Mesendoderm (in vitro differentiated cells): ENCODE data around the gene BMP8B.

ENCODE experiments used
- DNase-seq: peaks from one replicate; pipeline ENCODE4 v3.0.0; 2013
- H2AK5ac ChIP-seq: 2 replicates; pipeline ENCODE4 v1.6.1; 2013; ENCODE audit warnings: low read length, inconsistent platforms
- H2BK120ac ChIP-seq: 2 replicates; pipeline ENCODE4 v1.6.1; 2013; ENCODE audit warnings: low read depth, mild to moderate bottlenecking, low read length, moderate library complexity, mixed read lengths
- H2BK15ac ChIP-seq: replicated peaks from 2 replicates; pipeline ENCODE4 v1.6.1; 2013; ENCODE audit warnings: low read depth, mild to moderate bottlenecking, moderate library complexity
- H2BK5ac ChIP-seq: 2 replicates; pipeline ENCODE4 v1.6.1; 2013; ENCODE audit warnings: low read length, inconsistent platforms
- H3K18ac ChIP-seq: 2 replicates; pipeline ENCODE4 v1.6.1; 2013; ENCODE audit warnings: mild to moderate bottlenecking, low read length, mixed read lengths
- H3K23ac ChIP-seq: one replicate; pipeline ENCODE4 v1.6.1; 2013; ENCODE audit warnings: low read length
- H3K27ac ChIP-seq: 2 replicates; pipeline ENCODE4 v1.5.1; 2013; ENCODE audit warnings: low read depth, mild to moderate bottlenecking, inconsistent platforms, low read length, moderate library complexity
- H3K27me3 ChIP-seq: 2 replicates; pipeline ENCODE4 v1.6.1; 2013; ENCODE audit warnings: low read length, control low read depth, mild to moderate bottlenecking, inconsistent platforms; ENCODE audit not compliant: insufficient read depth, poor library complexity
- H3K36me3 ChIP-seq: 2 replicates; pipeline ENCODE4 v1.6.1; 2013; ENCODE audit warnings: low read length, inconsistent platforms; ENCODE audit not compliant: control insufficient read depth, insufficient read depth
- H3K4ac ChIP-seq: one replicate; pipeline ENCODE4 v1.6.1; 2013; ENCODE audit warnings: low read depth, mild to moderate bottlenecking, low read length, moderate library complexity
- H3K4me1 ChIP-seq: 2 replicates; pipeline ENCODE4 v1.6.1; 2013; ENCODE audit warnings: low read depth, low read length, inconsistent platforms; ENCODE audit not compliant: control insufficient read depth
- H3K4me2 ChIP-seq: 2 replicates; pipeline ENCODE4 v1.6.1; 2013; ENCODE audit warnings: low read length
- H3K4me3 ChIP-seq: 2 replicates; pipeline ENCODE4 v1.5.1; 2013; ENCODE audit warnings: mild to moderate bottlenecking, low read length
- H3K56ac ChIP-seq: one replicate; pipeline ENCODE4 v1.6.1; 2013; ENCODE audit warnings: low read length
- H3K79me1 ChIP-seq: 2 replicates; pipeline ENCODE4 v1.6.1; 2013; ENCODE audit warnings: low read length, inconsistent platforms
- H3K79me2 ChIP-seq: 2 replicates; pipeline ENCODE4 v1.6.1; 2013; ENCODE audit warnings: mild to moderate bottlenecking, low read length; ENCODE audit not compliant: control insufficient read depth, insufficient read depth
- H3K9ac ChIP-seq: 2 replicates; pipeline ENCODE4 v1.6.1; 2013; ENCODE audit warnings: low read length, inconsistent platforms
- H4K5ac ChIP-seq: one replicate; pipeline ENCODE4 v1.6.1; 2013; ENCODE audit warnings: low read length
- H4K8ac ChIP-seq: one replicate; pipeline ENCODE4 v1.6.1; 2013; ENCODE audit warnings: low read depth, mild to moderate bottlenecking, control low read depth, low read length, moderate library complexity
- WGBS: extraction: QIAGEN DNeasy Blood & Tissue Kit; methylation state at CpG from one replicate; pipeline ENCODE4 v1.1.7; 2013; ENCODE audit warnings: low lambda C conversion rate, missing lambda C conversion rate; ENCODE audit not compliant: insufficient coverage; ENCODE audit errors: extremely low coverage; 5-methylcytosine and 5-hydroxymethylcytosine counted together

BMP8B gene

GRCh38 chr1:39761016-39761415 lies 27.6 kb downstream of the BMP8B start:
- H3K4me3 ChIP-seq = no peak overlapping the region
- no peak overlapping the region for H3K56ac ChIP-seq
- no peaks in the 10 kb centered on the region for H3K4me1 ChIP-seq
- no CpG with 5 or more reads among the region's 9 CpGs for WGBS
- H3K4me2 ChIP-seq = no peak overlapping the region
- no peak overlapping the region for H3K23ac ChIP-seq
- H2BK120ac ChIP-seq = no peak overlapping the region
- H3K4ac ChIP-seq = no peak overlapping the region
- H4K5ac ChIP-seq = no peak overlapping the region
- no peaks in the 10 kb centered on the region for H3K36me3 ChIP-seq
- no peak overlapping the region for H4K8ac ChIP-seq
- H2BK15ac ChIP-seq = no peak overlapping the region
- no peak overlapping the region for H2AK5ac ChIP-seq
- DNase-seq = no peak
- H2BK5ac ChIP-seq = no peak overlapping the region
- no peaks in the 10 kb centered on the region for H3K79me1 ChIP-seq
- H3K27ac ChIP-seq = no peak overlapping the region
- no peak overlapping the region for H3K18ac ChIP-seq
- no peak overlapping the region for H3K9ac ChIP-seq
- no peaks in the 10 kb centered on the region for H3K79me2 ChIP-seq
- H3K27me3 ChIP-seq = no peaks in the 10 kb centered on the region

DNA sequence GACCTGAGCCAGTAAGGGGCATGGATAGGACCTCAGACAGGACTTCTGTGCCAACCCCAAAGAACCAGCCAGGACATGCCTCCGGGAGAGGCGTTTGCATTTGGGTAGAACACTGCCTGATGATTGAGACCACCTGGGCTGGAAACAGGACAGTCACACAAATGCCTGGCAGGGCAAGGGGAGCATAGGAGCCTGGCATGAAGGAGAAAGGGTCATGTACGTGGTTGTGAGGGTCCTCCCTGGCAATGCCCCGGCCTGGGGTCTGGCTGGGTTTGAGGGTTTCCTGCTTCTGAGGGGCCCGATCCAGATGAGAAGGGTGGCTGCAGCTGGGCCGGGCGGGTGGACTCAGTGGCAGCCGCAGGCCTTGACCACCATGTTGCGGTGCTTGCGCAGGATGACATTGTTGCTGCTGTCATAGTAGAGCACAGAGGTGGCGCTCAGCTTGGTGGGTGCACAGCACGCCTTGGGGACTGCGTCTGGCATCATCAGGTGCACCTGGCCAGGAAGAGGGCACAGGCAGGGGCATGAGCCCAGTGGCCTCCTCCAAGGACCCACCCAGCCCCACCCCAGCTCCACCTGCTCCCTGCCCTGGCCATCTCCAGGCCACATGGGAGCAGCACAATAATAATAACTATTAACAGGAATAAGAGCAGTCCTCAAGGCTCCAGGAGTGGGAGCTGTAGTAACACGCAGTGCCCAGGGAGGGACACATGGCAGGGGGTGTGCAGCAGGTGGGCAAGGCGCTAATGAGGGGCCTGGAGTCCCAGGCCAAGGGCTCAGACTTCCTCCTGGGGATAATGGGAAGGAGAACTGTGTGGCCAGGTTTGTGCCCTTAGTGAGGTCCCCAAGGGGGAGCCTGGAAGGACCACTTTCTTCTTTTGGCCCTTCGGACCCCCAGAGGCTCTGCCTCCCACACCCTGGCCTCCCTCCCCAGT lies 28.3 kb downstream of the BMP8B start:
- H3K4me1 ChIP-seq = no peaks in the 10 kb centered on the region
- H3K18ac ChIP-seq = no peak overlapping the region
- H3K27ac ChIP-seq = no peak overlapping the region
- no peaks in the 10 kb centered on the region for H3K79me2 ChIP-seq
- no peak overlapping the region for H3K56ac ChIP-seq
- no peak overlapping the region for H2BK5ac ChIP-seq
- H2BK15ac ChIP-seq = no peak overlapping the region
- H3K4me3 ChIP-seq = no peak overlapping the region
- no peak overlapping the region for H4K8ac ChIP-seq
- H2BK120ac ChIP-seq = no peak overlapping the region
- H2AK5ac ChIP-seq = no peak overlapping the region
- no peak overlapping the region for H3K23ac ChIP-seq
- H3K79me1 ChIP-seq = no peaks in the 10 kb centered on the region
- no peaks in the 10 kb centered on the region for H3K27me3 ChIP-seq
- no peak for DNase-seq
- no peak overlapping the region for H3K9ac ChIP-seq
- no peak overlapping the region for H4K5ac ChIP-seq
- no peaks in the 10 kb centered on the region for H3K36me3 ChIP-seq
- no peak overlapping the region for H3K4me2 ChIP-seq
- no peak overlapping the region for H3K4ac ChIP-seq
- no CpG with 5 or more reads among the region's 16 CpGs for WGBS

- Histone ChIP-seq H3K23ac (no peak overlapping the region), H3K27me3 (no peaks in the 10 kb centered on the region), H2AK5ac (no peak overlapping the region), H3K4me1 (no peaks in the 10 kb centered on the region), H2BK15ac (no peak overlapping the region), H3K4me2 (no peak overlapping the region), H3K4ac (no peak overlapping the region), H3K4me3 (no peak overlapping the region), H2BK120ac (no peak overlapping the region), H3K79me2 (no peaks in the 10 kb centered on the region), H3K27ac (no peak overlapping the region), H3K79me1 (no peaks in the 10 kb centered on the region), H3K18ac (no peak overlapping the region), H2BK5ac (no peak overlapping the region), H3K56ac (no peak overlapping the region), H3K9ac (no peak overlapping the region), H4K8ac (no peak overlapping the region), H3K36me3 (no peaks in the 10 kb centered on the region), H4K5ac (no peak overlapping the region)
- no peak for DNase-seq
Observed at GRCh38 chr1:39759436-39759726, 29.3 kb downstream of the BMP8B start.

GRCh38 chr1:39758556-39759435 lies 29.9 kb downstream of the BMP8B start:
- Histone ChIP-seq H2BK15ac (no peak overlapping the region), H3K56ac (no peak overlapping the region), H3K4me2 (no peak overlapping the region), H3K36me3 (no peaks in the 10 kb centered on the region), H3K27me3 (no peaks in the 10 kb centered on the region), H3K79me1 (no peaks in the 10 kb centered on the region), H2AK5ac (no peak overlapping the region), H3K18ac (no peak overlapping the region), H2BK5ac (no peak overlapping the region), H3K79me2 (no peaks in the 10 kb centered on the region), H4K8ac (no peak overlapping the region), H2BK120ac (no peak overlapping the region), H3K23ac (no peak overlapping the region), H3K27ac (no peak overlapping the region), H3K9ac (no peak overlapping the region), H3K4me3 (no peak overlapping the region), H3K4ac (no peak overlapping the region), H3K4me1 (no peaks in the 10 kb centered on the region), H4K5ac (no peak overlapping the region)
- WGBS = no CpG with 5 or more reads among the region's 16 CpGs
- no peak for DNase-seq

DNA sequence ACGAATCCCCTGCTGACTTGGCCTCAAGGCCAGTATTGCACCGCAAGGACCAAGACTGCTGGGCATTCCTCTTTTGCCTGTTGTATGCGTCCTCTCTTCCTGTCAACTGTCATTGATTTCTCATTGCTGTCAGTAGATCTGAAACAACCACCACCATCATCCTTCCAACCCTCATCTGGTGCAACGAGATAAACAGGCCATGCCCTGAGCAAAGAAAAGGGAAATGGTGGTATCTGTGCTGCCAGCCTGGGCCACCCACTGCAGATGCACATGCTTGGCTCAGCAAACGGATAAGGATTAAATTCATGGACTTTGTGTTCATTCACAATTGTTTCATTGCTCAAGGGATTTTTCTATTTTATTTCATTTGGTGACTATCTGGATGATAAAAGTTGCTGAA lies 31.2 kb downstream of the BMP8B start:
- Histone ChIP-seq H2BK15ac (no peak overlapping the region), H3K9ac (no peak overlapping the region)

More for the DNA sequence above, 31.2 kb downstream of the BMP8B start:
- no peak overlapping the region for H3K56ac ChIP-seq
- H4K5ac ChIP-seq = no peak overlapping the region
- H3K27me3 ChIP-seq = no peaks in the 10 kb centered on the region
- H2AK5ac ChIP-seq = no peak overlapping the region
- H3K18ac ChIP-seq = no peak overlapping the region
- H3K4me2 ChIP-seq = no peak overlapping the region
- WGBS = no CpG with 5 or more reads among the region's 5 CpGs
- H3K79me2 ChIP-seq = no peaks in the 10 kb centered on the region
- H3K36me3 ChIP-seq = peaks cover 2% of the 10 kb centered on the region
- no peak overlapping the region for H2BK120ac ChIP-seq
- H2BK5ac ChIP-seq = no peak overlapping the region
- no peak for DNase-seq
- no peak overlapping the region for H3K4ac ChIP-seq
- no peak overlapping the region for H3K4me3 ChIP-seq
- no peaks in the 10 kb centered on the region for H3K79me1 ChIP-seq
- no peak overlapping the region for H3K27ac ChIP-seq
- no peaks in the 10 kb centered on the region for H3K4me1 ChIP-seq
- H4K8ac ChIP-seq = no peak overlapping the region
- H3K23ac ChIP-seq = no peak overlapping the region
